GM19395 (cell line): ENCODE results near the gene MEGF9.

Experiments used
- ATAC-seq: cut with Tn5 transposase; IDR thresholded peaks from one replicate; pipeline ENCODE4 v1.9.1; 2021; ENCODE audit warnings: mild to moderate bottlenecking, moderate library complexity; ENCODE audit not compliant: unreplicated experiment

Gene MEGF9

GRCh38 chr9:120733190-120733589 lies 18.9 kb upstream of the MEGF9 start:
- no peak for ATAC-seq

- ATAC-seq, result peak; percentile 61
Measured at GRCh38 chr9:120730654-120731514, 16.6 kb upstream of the MEGF9 start.

GRCh38 chr9:120729791-120730241 lies 15.5 kb upstream of the MEGF9 start:
- no peak for ATAC-seq

- ATAC-seq, result no peak
Measured at GRCh38 chr9:120726484-120726883, 12.2 kb upstream of the MEGF9 start.

- ATAC-seq, result no peak
Measured at GRCh38 chr9:120725907-120726306, 11.6 kb upstream of the MEGF9 start.

GRCh38 chr9:120724757-120725400 lies 10.6 kb upstream of the MEGF9 start:
- no peak for ATAC-seq

GRCh38 chr9:120723565-120723964 lies 9.3 kb upstream of the MEGF9 start:
- no peak for ATAC-seq

- ATAC-seq, result no peak
Measured at GRCh38 chr9:120720404-120720803, 6.1 kb upstream of the MEGF9 start.

GRCh38 chr9:120718316-120718715 lies 4.0 kb upstream of the MEGF9 start:
- ATAC-seq, result no peak

GRCh38 chr9:120717176-120717575 lies 2.9 kb upstream of the MEGF9 start:
- ATAC-seq, result no peak

GRCh38 chr9:120716483-120716882 lies 2.2 kb upstream of the MEGF9 start:
- no peak for ATAC-seq

- ATAC-seq, result no peak
Measured at GRCh38 chr9:120715389-120715924, 1.2 kb upstream of the MEGF9 start.

GRCh38 chr9:120714846-120715388 lies 647 bp upstream of the MEGF9 start:
- peak; percentile 36 for ATAC-seq

GRCh38 chr9:120713257-120714087 lies 798 bp downstream of the MEGF9 start:
- ATAC-seq, result no peak

GRCh38 chr9:120712539-120713031 lies 1.7 kb downstream of the MEGF9 start:
- ATAC-seq, result no peak

GRCh38 chr9:120711841-120712538 lies 2.3 kb downstream of the MEGF9 start:
- ATAC-seq, result no peak

GRCh38 chr9:120711354-120711753 lies 2.9 kb downstream of the MEGF9 start:
- no peak for ATAC-seq

GRCh38 chr9:120710110-120710981 lies 3.9 kb downstream of the MEGF9 start:
- ATAC-seq, result no peak
